NCI-H1694 treated with DMSO at 0.1 percent for 48 hours (cell line): ENCODE data around the gene APBA1.

ENCODE experiments used
- DNase-seq: peaks from one replicate; lab custom pipeline; 2025; lab: John Stamatoyannopoulos, UW

APBA1 gene

GRCh38 chr9:69578026-69578425 is 94.1 kb downstream of the APBA1 start:
- no peak for DNase-seq

DNA sequence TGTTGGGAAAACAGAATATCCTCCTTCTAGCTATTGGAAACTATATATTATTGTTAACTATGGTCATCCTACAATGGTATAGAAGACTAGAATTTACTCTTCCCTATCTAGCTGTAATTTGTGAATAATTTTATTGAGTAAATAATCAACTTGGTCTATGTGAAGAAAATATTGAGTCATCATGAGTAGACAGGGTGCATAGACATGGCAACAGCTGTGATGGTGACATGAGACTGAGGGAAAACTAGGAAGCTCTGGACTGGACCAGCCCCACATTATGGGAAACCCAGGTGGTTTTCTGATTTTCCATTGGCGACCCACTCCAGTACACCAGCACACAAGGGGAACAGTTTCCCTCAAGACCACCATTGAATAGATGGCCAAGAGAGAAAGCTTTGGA is 95.0 kb downstream of the APBA1 start:
- DNase-seq = no peak

- DNase-seq = no peak
Observed at GRCh38 chr9:69574057-69574456, 98.1 kb downstream of the APBA1 start.

DNA sequence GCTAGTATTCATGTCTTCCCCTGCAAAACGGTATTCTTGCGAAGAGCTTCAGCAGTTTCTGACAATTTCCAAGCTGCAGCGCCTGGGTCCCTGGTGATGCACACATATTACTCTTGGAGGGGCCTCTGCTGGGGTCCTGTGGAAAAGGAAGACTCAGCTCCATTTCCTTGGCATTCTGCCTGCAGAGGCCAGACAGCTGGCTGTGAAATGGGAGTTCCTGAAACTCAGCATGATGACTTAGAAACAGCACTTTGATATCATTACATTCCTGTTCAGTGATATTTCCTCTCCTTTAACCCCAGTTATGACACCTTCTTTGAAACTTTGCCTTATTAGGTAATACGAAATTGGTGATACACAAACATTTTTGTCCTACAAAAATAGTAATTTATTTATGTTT is 98.5 kb downstream of the APBA1 start:
- DNase-seq = peak; percentile 4

- no peak for DNase-seq
Observed at GRCh38 chr9:69572611-69573010, 99.6 kb downstream of the APBA1 start.

GRCh38 chr9:69571032-69571431 is 101.1 kb downstream of the APBA1 start:
- no peak for DNase-seq

GRCh38 chr9:69569738-69570451 is 102.3 kb downstream of the APBA1 start:
- no peak for DNase-seq

DNA sequence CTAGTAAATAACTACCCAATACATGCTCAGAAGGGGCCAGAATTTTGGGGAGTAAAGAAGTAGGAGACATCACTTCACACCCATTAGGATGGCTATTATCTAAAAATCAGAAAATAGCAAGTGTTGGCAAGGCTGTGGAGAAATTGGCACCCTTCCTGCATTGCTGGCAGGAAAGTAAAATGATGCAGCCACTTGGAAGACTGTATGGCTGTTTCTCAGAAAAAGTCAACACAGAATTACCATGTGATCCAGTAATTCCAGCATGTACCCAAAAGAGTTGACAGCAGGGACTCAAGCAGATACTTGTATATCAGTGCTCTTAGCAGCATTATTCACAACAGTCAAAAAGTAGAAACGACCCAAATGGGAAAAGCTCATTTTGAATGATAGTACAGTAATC is 107.6 kb downstream of the APBA1 start:
- DNase-seq = no peak

GRCh38 chr9:69559126-69559525 is 113.0 kb downstream of the APBA1 start:
- DNase-seq = no peak

GRCh38 chr9:69556707-69557106 is 115.5 kb downstream of the APBA1 start:
- no peak for DNase-seq

- DNase-seq = no peak
Observed at GRCh38 chr9:69555802-69556201, 116.4 kb downstream of the APBA1 start.

DNA sequence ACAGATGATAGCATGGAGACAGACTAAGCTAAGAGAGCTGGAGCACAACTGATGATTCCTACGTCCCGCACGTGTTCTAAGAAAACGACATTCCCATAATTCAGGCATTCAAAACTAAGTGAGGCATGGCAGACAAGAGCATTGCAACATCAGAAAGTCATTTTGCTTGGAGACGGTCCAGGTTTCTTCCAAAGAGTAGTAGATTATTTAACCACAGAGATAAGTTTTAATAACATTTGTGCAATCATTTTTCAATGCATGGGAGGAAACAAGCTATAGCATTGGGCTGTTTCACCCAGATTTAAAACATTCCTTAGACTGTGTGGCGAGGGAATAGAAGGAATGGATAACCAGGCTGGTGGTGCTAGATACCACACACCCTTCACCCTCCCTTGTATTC is 117.2 kb downstream of the APBA1 start:
- DNase-seq = no peak

DNA sequence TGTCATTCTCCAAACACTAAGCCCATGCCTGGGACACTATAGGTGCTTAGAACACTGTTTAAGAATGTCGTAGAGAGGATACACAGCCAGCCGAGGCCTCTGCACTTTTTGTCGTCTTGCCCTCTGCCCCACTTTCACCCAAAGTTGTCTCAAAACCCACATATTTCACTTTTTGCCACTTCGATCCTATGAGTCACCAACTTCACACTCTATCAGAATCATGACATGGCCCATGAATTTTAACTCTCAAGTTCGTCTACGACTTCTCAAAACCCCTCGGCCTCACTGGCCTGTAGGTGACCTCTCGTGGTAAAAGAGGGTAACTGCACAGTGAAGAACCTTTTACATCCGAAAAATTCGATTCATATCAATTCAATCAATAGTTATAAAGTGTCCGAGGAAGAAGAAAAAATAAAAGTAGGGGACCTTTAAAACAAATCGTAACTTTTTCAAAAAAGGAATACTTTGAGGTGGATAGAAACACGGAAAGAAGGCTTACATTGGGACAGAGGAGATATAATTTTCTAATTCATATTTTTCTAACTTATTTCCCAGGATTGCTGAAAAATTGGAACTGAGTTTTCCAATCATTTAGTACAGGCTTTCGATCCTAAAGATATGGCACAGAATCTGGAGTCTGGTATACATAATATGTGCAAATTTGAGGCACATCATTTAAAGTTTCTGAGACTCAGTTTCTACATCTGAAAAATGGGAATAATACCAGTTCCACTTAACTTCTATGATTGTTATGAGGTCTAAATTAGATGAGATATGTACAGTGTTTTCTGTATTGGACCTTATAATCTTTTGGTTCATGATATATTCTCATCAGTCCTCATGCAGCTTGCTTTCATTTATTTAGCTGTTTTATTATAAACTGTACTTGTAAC is 122.6 kb downstream of the APBA1 start:
- peak; percentile 33 for DNase-seq

DNA sequence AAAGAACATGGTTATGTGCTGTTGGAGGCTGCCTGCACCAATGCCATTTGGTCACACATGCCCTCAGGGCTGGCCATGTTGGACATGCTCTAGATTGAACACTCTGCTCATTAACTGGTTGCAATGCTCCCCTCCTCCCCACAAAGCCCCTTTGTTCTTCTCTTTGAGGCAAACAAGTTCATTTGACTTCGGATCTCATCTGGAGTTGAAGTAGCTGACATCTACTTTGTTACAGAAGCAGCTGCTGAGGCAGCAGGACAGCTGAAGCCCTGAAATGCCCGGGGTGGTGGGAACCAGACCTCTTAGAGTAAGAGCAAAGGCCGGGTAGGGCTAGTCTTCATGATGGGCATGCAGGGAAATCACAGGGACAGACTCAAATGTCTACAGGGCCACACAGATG is 123.5 kb downstream of the APBA1 start:
- no peak for DNase-seq

DNA sequence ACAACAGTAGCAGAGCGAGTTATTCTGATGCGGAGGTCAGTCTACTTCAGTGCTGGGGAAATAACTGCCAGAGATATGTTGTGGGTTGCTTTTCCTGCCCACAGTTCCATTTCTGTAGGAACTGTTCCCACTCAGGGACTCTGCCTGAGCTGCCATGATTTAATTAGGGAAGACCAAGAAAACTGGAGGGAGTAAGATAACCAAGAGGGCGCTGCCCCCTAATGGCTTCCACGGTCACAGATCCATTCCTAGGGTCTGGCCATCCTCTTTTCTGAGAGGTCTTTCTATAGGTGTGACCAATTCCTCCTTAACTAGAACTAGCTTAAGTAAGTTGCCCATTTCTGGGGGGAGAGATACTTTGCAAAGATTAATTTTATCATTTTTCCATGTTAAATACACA is 125.9 kb downstream of the APBA1 start:
- peak; percentile 44 for DNase-seq

DNA sequence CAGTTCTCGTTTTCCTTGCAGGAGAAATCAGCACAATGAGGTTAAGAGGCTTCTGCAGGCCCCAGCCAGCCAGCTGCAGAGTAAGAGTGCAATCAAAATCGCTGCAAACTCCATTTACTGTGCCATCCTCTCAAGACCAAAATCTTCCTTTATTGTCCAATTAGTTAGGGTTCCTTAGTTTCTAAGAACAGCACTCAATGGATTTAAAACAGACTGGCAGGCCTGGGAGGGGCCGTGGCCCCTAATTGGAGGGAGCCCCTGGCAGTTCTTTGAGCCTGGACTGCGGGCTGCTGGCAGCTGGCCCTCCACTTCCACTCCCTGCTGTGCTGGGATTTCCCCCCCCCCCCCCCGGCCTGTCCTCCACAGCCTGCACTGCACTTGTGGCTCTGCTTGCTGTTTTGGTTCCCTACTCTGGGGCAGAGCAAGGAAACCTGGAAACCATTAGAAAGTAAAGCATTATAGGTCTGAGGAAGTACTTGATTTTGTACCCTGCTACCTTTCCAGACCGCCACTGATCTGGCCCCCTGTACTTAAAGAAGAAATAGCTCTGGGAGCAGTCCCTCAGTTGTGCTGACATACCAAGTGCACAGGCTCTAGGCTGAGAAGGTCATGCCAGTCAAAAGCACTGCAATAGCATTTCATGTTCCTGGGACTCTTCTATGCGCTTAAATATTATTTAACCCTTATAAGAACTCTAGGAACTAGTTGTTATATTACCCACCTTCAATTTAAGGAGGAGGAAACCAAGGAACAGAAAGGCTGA is 129.0 kb downstream of the APBA1 start:
- DNase-seq = peak; percentile 15

DNA sequence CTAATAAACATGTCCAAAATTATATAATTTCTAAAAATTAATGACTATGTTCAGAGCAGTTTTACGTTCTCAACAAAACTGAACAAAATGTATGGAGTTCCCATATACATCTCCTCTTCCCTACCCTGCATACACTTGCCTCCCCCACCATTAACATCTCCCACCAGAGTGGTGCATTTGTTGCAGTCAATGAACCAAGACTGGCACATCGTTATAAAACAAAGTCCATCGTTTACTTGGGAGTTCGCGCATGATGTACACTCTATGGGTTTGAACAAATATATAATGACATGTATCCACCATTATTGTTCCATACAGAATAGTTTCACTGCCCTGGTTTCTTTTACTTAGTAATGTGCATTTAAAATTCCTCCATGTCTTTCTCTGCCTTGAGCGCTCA is 130.1 kb downstream of the APBA1 start:
- no peak for DNase-seq

- no peak for DNase-seq
Observed at GRCh38 chr9:69535911-69536310, 136.3 kb downstream of the APBA1 start.

DNA sequence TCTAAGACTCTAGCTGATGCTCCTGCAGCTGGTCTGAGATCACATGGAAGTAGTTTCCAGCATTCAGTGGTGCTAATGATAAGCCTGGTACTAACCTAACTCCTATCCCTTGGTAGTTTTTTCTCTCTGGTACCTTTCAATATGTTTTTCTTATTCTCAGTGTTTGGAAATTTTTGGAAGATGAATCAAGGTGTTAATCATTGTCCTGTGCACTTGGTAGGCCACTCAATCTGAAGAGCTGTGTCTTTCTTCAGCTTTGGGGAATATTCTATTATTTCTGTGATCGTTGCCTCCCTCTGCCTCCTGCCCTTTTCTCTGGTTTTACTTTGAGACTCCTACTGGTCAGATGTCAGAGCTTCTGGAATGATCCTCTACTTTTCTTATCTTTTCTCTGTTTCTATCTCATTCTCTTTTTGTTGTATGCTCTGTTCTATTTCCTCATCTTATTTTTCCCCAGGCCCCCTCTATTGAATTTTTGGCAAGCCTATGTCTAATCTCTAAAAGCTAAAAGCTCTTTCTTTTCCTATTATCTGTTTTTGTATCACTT is 136.8 kb downstream of the APBA1 start:
- no peak for DNase-seq

DNA sequence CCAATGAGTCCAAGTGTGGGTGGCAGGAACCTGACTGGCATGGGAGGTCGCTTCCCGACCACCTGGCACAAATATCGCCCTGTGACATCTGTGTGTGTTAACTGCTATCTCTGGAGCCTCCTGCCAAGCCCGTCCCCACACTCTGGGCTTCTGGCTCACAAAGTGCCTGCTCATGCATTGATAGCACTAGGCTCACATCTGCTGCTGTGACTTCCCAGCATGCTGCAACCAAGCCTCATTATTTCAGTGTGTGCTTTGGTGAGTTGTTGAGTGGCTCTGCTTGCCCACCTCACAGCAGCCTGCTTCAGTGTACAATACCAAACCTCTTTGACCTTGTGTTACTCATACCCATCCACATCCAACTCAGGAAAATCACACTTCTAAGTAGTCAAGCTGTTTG is 139.8 kb downstream of the APBA1 start:
- DNase-seq = peak; percentile 95

GRCh38 chr9:69527454-69527853 is 144.7 kb downstream of the APBA1 start:
- DNase-seq = no peak

DNA sequence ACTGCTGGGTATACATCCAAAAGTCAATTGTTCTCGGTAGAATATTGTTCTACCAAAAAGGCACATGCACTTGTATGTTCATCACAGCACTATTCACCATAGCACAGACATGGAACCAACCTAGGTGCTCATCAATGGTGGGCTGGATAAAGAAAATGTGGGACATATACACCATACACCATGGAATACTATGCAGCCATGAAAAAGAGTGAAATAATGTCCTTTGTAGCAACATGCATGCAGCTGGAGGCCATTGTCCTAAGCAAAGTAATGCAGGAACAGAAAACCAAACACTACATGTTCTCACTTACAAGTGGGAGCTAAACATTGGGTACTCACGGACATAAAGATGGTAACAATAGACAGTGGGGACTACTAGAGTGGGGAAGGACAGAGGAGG is 145.5 kb downstream of the APBA1 start:
- no peak for DNase-seq
